Glutamatergic neuron (in vitro differentiated cells): ENCODE results near the gene SEC22A. TPM values are rescaled to one million over a fixed set of nuclear protein-coding genes. Genes with fewer than 3 reads are reported as not detected.

Experiments used
- DNase-seq: peaks from one replicate; pipeline ENCODE4 v3.0.0; 2022
- H3K27ac Mint-ChIP-seq: one replicate; pipeline ENCODE4 v1.8.0; 2020; ENCODE audit warnings: mild to moderate bottlenecking, mixed read lengths, inconsistent platforms; ENCODE audit not compliant: unreplicated experiment
- H3K27me3 Mint-ChIP-seq: one replicate; pipeline ENCODE4 v1.8.0; 2020; ENCODE audit warnings: mild to moderate bottlenecking, moderate library complexity, mixed read lengths, inconsistent platforms; ENCODE audit not compliant: unreplicated experiment
- H3K36me3 Mint-ChIP-seq: one replicate; pipeline ENCODE4 v1.8.0; 2020; ENCODE audit warnings: mild to moderate bottlenecking, mixed read lengths, inconsistent platforms; ENCODE audit not compliant: unreplicated experiment
- H3K4me1 Mint-ChIP-seq: one replicate; pipeline ENCODE4 v1.8.0; 2020; ENCODE audit warnings: mild to moderate bottlenecking, low read depth, mixed read lengths, inconsistent platforms; ENCODE audit not compliant: unreplicated experiment
- H3K4me3 Mint-ChIP-seq: one replicate; pipeline ENCODE4 v1.8.0; 2020; ENCODE audit warnings: mild to moderate bottlenecking, mixed read lengths, inconsistent platforms; ENCODE audit not compliant: unreplicated experiment
- H3K9me3 Mint-ChIP-seq: one replicate; pipeline ENCODE4 v1.8.0; 2020; ENCODE audit warnings: mild to moderate bottlenecking, moderate library complexity, mixed read lengths, inconsistent platforms; ENCODE audit not compliant: unreplicated experiment
- total RNA-seq: library from RNA; stranded (reverse); fragmentation: NEBNext Ultra II Directional; extraction: Animal tissue kit (Norgen Biotek cat#: 25700); gene quantifications from one replicate; pipeline ENCODE4 v1.2.1, GENCODE V29; 2021; ENCODE audit not compliant: unreplicated experiment
- TF ChIP-seq, protein P1 (sequence below): fragments of 200-600 bp; sonication (generic); IDR thresholded peaks from one replicate; pipeline ENCODE4 v1.5.0; 2021; ENCODE audit not compliant: partially characterized antibody, unreplicated experiment

SEC22A gene
- total RNA-seq, 1 donor from 2014 or later = 14.6 TPM

DNA sequence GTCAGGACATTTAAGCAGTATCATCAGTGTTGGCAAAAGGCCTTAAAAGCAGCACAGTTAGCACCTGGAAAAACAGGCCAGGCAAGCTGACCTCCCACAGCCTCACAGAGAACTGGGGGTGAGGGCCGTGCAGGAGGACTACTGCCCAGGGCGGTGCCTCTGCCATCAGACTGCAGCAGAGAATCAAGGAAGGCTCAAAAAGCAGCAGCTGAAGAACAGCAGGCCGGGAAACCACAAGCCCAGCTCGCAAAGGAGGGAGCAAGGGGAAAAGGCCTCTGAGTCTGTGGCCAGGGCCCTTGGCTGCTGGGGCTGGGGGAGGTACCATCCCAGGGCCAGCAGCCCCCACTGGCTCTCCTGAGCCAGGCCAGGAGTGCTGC lies 84.2 kb downstream of the SEC22A start:
- peaks cover 19% of the 10 kb centered on the region for H3K4me1 Mint-ChIP-seq
- TF ChIP-seq, protein P1, sequence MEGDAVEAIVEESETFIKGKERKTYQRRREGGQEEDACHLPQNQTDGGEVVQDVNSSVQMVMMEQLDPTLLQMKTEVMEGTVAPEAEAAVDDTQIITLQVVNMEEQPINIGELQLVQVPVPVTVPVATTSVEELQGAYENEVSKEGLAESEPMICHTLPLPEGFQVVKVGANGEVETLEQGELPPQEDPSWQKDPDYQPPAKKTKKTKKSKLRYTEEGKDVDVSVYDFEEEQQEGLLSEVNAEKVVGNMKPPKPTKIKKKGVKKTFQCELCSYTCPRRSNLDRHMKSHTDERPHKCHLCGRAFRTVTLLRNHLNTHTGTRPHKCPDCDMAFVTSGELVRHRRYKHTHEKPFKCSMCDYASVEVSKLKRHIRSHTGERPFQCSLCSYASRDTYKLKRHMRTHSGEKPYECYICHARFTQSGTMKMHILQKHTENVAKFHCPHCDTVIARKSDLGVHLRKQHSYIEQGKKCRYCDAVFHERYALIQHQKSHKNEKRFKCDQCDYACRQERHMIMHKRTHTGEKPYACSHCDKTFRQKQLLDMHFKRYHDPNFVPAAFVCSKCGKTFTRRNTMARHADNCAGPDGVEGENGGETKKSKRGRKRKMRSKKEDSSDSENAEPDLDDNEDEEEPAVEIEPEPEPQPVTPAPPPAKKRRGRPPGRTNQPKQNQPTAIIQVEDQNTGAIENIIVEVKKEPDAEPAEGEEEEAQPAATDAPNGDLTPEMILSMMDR = no peak
- H3K27me3 Mint-ChIP-seq = peaks cover 9% of the 10 kb centered on the region
- peaks cover 2% of the 10 kb centered on the region for H3K9me3 Mint-ChIP-seq
- H3K36me3 Mint-ChIP-seq = peaks cover 6% of the 10 kb centered on the region
- no peak for DNase-seq
- no peak overlapping the region for H3K27ac Mint-ChIP-seq
- no peak overlapping the region for H3K4me3 Mint-ChIP-seq

DNA sequence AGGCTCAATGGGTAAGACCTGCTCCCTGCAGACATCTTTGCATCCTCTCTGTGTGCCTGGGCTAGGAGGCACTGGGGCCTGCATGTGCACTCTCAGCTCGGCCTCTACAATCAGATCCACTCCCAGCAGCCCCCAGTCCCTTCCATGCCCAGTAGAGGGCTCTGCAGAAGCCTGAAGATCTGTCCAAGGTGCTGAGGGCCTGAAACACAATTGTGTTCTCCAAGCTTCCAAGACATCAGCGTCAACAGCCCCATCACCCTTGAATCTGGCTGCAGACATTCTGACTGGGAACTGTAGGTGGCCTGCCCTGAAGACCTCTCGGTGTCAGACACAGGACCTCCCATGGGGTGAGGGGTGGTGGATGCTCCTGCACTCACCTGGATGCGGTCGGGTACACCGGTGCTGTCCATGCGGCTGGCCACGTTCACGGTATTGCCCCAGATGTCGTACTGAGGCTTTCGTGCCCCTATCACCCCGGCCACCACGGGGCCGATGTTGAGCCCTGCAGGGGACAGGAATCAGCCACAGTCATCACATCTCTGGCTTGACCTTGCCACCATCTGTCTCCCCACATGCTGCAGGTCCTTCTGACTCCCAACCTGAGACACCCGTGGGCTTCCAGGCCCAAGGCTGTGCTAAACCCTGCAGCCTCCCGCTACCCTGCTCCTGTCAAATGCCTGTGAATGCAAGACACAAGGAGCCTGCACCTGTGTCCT lies 84.7 kb downstream of the SEC22A start:
- Mint-ChIP-seq H3K27me3 (peaks cover 9% of the 10 kb centered on the region), H3K9me3 (peaks cover 2% of the 10 kb centered on the region), H3K27ac (no peak overlapping the region), H3K4me3 (no peak overlapping the region), H3K36me3 (peaks cover 6% of the 10 kb centered on the region), H3K4me1 (peaks cover 19% of the 10 kb centered on the region)
- DNase-seq = peak; percentile 50
- TF ChIP-seq, protein P1 = peak; percentile 45

DNA sequence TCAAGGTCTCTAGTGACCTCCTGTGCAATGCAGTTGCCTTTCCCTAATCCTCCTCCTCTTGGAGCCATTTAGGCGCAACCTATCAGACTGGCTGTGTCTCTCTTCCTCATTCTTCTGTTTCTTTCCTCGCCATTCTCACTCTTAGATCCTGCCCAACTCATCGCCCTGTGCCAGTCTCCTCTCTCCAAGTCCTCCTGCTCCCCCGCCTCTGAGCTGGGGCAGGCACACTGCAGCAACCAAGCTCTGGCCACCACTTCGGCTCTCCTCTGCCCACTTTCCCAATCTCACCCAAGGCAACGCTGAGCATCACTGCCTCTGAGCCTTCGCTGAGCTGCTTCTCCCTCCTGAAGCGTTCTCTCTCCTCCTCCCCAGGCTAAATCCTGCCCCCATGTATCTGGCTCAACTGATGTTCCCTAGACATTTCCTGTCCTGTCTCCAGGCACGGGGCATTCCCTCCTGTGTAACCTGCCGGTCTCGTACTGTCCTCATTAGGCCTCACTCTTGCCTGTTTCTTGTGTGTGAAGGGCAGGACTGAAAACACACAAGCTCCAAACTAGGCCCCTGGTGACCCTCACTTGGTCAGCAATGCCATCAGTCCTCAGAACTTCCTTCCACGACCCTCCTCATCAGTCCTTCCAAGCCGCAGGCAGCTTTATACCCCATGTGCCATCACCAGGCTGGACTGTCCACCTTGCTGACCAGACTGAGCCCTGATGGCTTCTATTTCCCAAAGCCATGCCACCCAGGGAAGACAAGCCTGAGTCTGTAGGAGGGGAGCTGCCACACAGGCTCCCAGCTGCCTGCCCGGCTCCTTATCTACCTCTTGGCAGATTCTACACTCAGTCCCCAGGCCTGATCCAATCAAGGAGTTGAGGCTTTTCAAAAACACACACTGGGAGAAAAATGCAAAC lies 85.6 kb downstream of the SEC22A start:
- peaks cover 2% of the 10 kb centered on the region for H3K9me3 Mint-ChIP-seq
- peaks cover 9% of the 10 kb centered on the region for H3K27me3 Mint-ChIP-seq
- H3K36me3 Mint-ChIP-seq = peaks cover 6% of the 10 kb centered on the region
- H3K27ac Mint-ChIP-seq = peak overlapping the region; percentile 82
- no peak for DNase-seq
- H3K4me1 Mint-ChIP-seq = peaks cover 19% of the 10 kb centered on the region
- TF ChIP-seq, protein P1 = no peak
- H3K4me3 Mint-ChIP-seq = no peak overlapping the region

DNA sequence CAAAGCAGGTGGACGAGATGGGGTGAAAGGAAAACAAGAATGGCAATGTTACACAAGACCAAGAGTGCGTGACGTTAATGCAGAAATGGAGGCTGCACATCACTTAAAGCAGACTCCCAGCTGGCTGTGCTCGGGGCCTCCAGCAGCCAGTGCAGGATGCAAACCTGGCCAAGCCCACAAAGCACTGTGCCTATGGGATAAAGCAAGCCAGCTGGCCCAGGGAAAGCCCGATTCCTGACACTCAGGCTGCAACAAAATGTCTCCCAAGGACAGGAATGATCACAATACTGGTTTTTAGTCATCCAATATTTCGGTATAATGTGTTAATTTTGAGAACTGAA lies 86.2 kb downstream of the SEC22A start:
- Mint-ChIP-seq H3K27me3 (peaks cover 9% of the 10 kb centered on the region), H3K36me3 (peaks cover 6% of the 10 kb centered on the region), H3K4me1 (peaks cover 19% of the 10 kb centered on the region), H3K4me3 (no peak overlapping the region), H3K9me3 (peaks cover 2% of the 10 kb centered on the region), H3K27ac (no peak overlapping the region)
- TF ChIP-seq, protein P1 = no peak
- peak; percentile 44 for DNase-seq
